Stimulated activated CD8-positive, alpha-beta memory T cell treated with anti-CD3 and anti-CD28 coated beads, Interleukin-4, amount 100 ng/mL, for 4 hours (primary cell): ENCODE data around the gene ELMO3.

Experiments used
- DNase-seq, 2 donors: peaks; one replicate each; pipeline ENCODE4 v3.0.0-alpha.2; 2020; ENCODE audit warnings: low read depth in 2 of 2, low spot score in 1 of 2

The ELMO3 gene

GRCh38 chr16:67199011-67199807 is at the start of gene ELMO3:
Gene ELMO3 (plus strand): TSS chr16:67199131. CDS start chr16:67199327, 196 bp downstream.
- DNase-seq, result no peak

GRCh38 chr16:67149276-67150046 is 49.5 kb upstream of the ELMO3 start:
- no peak for DNase-seq

- DNase-seq, result peak in 1 of 2 donors; percentile 40
These were observed 48.7 kb upstream of the ELMO3 start for GRCh38 chr16:67150047-67150832.

- no peak for DNase-seq
These were observed 48.0 kb upstream of the ELMO3 start, which contains the start of gene B3GNT9 for GRCh38 chr16:67150833-67151396. Gene B3GNT9 (minus strand): TSS chr16:67150998. CDS start chr16:67150485, 513 bp downstream.

GRCh38 chr16:67151431-67152097 is 47.4 kb upstream of the ELMO3 start:
- DNase-seq, result no peak

- no peak for DNase-seq
These were observed 44.2 kb upstream of the ELMO3 start for GRCh38 chr16:67154578-67155294.

GRCh38 chr16:67155295-67156142 is 43.4 kb upstream of the ELMO3 start:
- DNase-seq, result peak; percentile 49 to 56

- no peak for DNase-seq
These were observed 42.6 kb upstream of the ELMO3 start for GRCh38 chr16:67156143-67156844.

GRCh38 chr16:67157106-67157748 is 41.7 kb upstream of the ELMO3 start:
- no peak for DNase-seq

GRCh38 chr16:67157892-67158635 is 40.9 kb upstream of the ELMO3 start:
- DNase-seq, result no peak

- DNase-seq, result peak; percentile 57 to 58
These were observed 40.0 kb upstream of the ELMO3 start for GRCh38 chr16:67158637-67159600.

- no peak for DNase-seq
These were observed 37.3 kb upstream of the ELMO3 start for GRCh38 chr16:67161595-67162058.

GRCh38 chr16:67162506-67163163 is 36.3 kb upstream of the ELMO3 start:
- no peak for DNase-seq

GRCh38 chr16:67163164-67163998 is 35.5 kb upstream of the ELMO3 start:
- no peak for DNase-seq
